ENCODE data around the gene CPT1B. TPM values are rescaled to one million over a fixed set of nuclear protein-coding genes. Genes with fewer than 3 reads are reported as not detected.
A peak's percentile ranks its signal among the peaks of the same experiment; 100 is the strongest.
"Not testable (repeated sequence)": the region's sequence is repeated elsewhere in the genome, so short reads cannot be mapped to it uniquely, and the experiment has no call there.

Gene CPT1B
- total RNA-seq, 1 donor from 2014 or later, result 3.4 TPM

DNA sequence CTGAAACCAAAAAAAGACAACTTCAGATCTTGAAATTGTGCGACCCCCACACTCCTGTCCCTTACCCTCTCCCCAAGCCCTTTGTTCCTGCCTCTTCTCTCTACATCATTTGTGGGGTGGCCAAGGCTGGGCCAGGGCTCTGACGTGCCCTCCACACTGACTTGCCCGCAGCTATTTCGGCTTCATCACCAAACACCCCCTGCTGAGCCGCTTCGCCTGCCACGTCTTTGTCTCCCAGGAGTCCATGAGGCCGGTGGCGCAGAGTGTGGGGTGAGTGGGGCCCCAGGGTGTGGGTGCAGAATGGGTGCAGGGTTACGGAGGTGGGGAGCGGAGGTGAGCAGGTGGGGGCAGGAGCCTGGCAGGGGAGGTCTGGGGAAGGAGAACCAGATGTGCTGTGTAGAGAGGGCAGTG, 31.8 kb upstream of the CPT1B start:
- no peaks in the 10 kb centered on the region for H3K36me3 ChIP-seq (ENCODE audit: control insufficient read depth, insufficient read depth, low read length)
- no peak for DNase-seq (ENCODE audit: low read depth)
- H3K27me3 ChIP-seq (ENCODE audit: control insufficient read depth, insufficient read depth, low read length), result peaks cover 2% of the 10 kb centered on the region
- no peak overlapping the region for H3K4me3 ChIP-seq (ENCODE audit: low read depth, low read length)
- FAIRE-seq, result no peak
- TF ChIP-seq, protein P1, sequence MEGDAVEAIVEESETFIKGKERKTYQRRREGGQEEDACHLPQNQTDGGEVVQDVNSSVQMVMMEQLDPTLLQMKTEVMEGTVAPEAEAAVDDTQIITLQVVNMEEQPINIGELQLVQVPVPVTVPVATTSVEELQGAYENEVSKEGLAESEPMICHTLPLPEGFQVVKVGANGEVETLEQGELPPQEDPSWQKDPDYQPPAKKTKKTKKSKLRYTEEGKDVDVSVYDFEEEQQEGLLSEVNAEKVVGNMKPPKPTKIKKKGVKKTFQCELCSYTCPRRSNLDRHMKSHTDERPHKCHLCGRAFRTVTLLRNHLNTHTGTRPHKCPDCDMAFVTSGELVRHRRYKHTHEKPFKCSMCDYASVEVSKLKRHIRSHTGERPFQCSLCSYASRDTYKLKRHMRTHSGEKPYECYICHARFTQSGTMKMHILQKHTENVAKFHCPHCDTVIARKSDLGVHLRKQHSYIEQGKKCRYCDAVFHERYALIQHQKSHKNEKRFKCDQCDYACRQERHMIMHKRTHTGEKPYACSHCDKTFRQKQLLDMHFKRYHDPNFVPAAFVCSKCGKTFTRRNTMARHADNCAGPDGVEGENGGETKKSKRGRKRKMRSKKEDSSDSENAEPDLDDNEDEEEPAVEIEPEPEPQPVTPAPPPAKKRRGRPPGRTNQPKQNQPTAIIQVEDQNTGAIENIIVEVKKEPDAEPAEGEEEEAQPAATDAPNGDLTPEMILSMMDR (IDR thresholded peaks at IDR 0.05; ENCODE audit: insufficient read depth, low read length, severe bottlenecking), result no peak

- Histone ChIP-seq H3K36me3 (ENCODE audit: control insufficient read depth, insufficient read depth, low read length) (no peaks in the 10 kb centered on the region), H3K27me3 (ENCODE audit: control insufficient read depth, insufficient read depth, low read length) (peaks cover 2% of the 10 kb centered on the region), H3K4me3 (ENCODE audit: low read depth, low read length) (no peak overlapping the region)
- DNase-seq (ENCODE audit: low read depth) (no peak), FAIRE-seq (no peak)
- TF ChIP-seq, protein P1 (IDR thresholded peaks at IDR 0.05; ENCODE audit: insufficient read depth, low read length, severe bottlenecking), result no peak
Measured at GRCh38 chr22:50609599-50609998, 31.4 kb upstream of the CPT1B start.

- H3K4me3 ChIP-seq (ENCODE audit: low read depth, low read length), result no peak overlapping the region
- DNase-seq (ENCODE audit: low read depth) (no peak), FAIRE-seq (no peak)
- TF ChIP-seq, protein P1 (IDR thresholded peaks at IDR 0.05; ENCODE audit: insufficient read depth, low read length, severe bottlenecking), result no peak
- H3K27me3 ChIP-seq (ENCODE audit: control insufficient read depth, insufficient read depth, low read length), result peaks cover 2% of the 10 kb centered on the region
- no peaks in the 10 kb centered on the region for H3K36me3 ChIP-seq (ENCODE audit: control insufficient read depth, insufficient read depth, low read length)
Measured at GRCh38 chr22:50608996-50609395, 30.8 kb upstream of the CPT1B start.

DNA sequence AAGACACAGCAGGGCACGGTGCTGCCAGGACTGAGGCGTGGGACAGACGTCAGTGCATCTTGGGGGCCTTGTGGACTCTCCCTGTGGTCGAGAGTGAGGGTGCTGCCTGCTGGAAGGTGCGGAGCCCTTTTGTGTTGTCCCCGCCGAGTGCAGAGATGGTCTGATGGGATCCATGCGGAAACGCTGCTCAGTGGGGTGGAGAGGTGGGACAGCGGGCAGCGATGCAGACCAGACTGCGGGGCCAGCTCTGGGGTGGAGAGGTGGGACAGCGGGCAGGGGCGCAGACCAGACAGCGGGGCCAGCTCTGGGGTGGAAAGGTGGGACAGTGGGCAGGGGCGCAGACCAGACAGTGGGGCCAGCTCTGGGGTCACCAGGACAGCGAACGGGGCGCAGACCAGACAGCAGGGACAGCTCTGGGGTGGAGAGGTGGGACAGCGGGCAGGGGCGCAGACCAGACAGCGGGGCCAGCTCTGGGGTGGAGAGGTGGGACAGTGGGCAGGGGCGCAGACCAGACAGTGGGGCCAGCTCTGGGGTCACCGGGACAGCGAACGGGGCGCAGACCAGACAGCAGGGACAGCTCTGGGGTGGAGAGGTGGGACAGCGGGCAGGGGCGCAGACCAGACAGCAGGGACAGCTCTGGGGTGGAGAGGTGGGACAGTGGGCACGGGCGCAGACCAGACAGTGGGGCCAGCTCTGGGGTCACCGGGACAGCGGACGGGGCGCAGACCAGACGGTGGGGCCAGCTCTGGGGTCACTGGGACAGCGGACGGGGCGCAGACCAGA, 30.0 kb upstream of the CPT1B start:
- H3K27me3 ChIP-seq (ENCODE audit: control insufficient read depth, insufficient read depth, low read length); FAIRE-seq; DNase-seq (ENCODE audit: low read depth); H3K36me3 ChIP-seq (ENCODE audit: control insufficient read depth, insufficient read depth, low read length); H3K4me3 ChIP-seq (ENCODE audit: low read depth, low read length): not testable (repeated sequence)

GRCh38 chr22:50607659-50608020, 29.4 kb upstream of the CPT1B start:
- H3K4me3 ChIP-seq (ENCODE audit: low read depth, low read length), result no peak overlapping the region
- DNase-seq (ENCODE audit: low read depth) (no peak), FAIRE-seq (no peak)
- TF ChIP-seq, protein P1 (IDR thresholded peaks at IDR 0.05; ENCODE audit: insufficient read depth, low read length, severe bottlenecking), result no peak
- H3K27me3 ChIP-seq (ENCODE audit: control insufficient read depth, insufficient read depth, low read length), result peaks cover 10% of the 10 kb centered on the region
- H3K36me3 ChIP-seq (ENCODE audit: control insufficient read depth, insufficient read depth, low read length), result no peaks in the 10 kb centered on the region

DNA sequence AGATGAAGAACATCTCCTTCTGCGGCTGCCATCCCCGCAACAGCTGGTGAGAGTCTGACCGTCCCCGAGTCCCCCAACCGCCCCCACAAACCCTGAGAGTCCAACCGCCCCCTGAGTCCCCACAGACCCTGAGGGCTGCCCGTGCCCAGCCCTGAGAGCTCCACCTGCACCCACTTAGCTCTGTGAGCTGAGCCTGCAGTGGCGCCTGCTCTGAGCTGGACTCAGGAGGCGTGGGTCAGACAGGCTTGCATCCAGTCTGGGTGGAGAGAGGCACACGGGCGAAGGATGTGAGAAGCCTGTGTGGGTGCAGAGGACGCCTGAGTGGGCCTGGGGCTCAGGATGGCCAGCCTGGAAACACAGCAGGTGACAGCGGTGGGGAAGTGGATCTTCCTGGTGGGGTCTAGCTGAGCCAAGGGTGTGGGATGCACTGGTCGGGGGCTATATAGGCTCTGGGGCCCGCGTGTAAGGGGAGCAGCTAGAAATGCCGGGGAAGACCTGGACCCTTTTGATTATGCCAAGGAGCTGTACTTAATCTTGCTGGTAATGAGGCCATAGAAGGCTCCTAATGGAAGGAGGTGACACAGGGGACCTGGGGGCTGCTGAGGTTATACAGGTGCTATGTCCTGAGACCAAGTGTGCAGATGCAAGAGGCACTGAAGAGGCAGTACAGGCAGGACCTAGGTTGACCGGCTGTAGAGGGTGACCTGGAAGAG, 28.9 kb upstream of the CPT1B start:
- Histone ChIP-seq H3K36me3 (ENCODE audit: control insufficient read depth, insufficient read depth, low read length) (no peaks in the 10 kb centered on the region), H3K27me3 (ENCODE audit: control insufficient read depth, insufficient read depth, low read length) (peaks cover 10% of the 10 kb centered on the region), H3K4me3 (ENCODE audit: low read depth, low read length) (no peak overlapping the region)
- FAIRE-seq, result peak; percentile 18
- TF ChIP-seq, protein P1 (IDR thresholded peaks at IDR 0.05; ENCODE audit: insufficient read depth, low read length, severe bottlenecking), result no peak
- DNase-seq (ENCODE audit: low read depth), result no peak

Measured in bronchial epithelial cell (primary cell).